PC-3 (cell line): Measurements from ENCODE around the gene PBX3. TPM values are rescaled to one million over a fixed set of nuclear protein-coding genes. Genes with fewer than 3 reads are reported as not detected.
A peak's percentile ranks its signal among the peaks of the same experiment; 100 is the strongest.

Experiments
- ATAC-seq: fragments of 200-7000 bp; cut with Tn5 transposase; 2 replicates; pipeline ENCODE4 v1.9.1; 2020; ENCODE audit warnings: mild to moderate bottlenecking, moderate library complexity
- BruUV-seq: library from RNA; stranded (reverse); fragments of 400-500 nt; replicated peaks from 2 replicates; lab custom pipeline; 2021; lab: Mats Ljungman, UMichigan
- CTCF ChIA-PET: fragments of 300-600 bp; sonication (Branson Sonifier 250); formaldehyde crosslinking; loops from one replicate; lab custom pipeline; 2022; ENCODE audit warnings: antibody characterized with exemption; lab: Charles Lee
- POLR2A ChIA-PET: fragments of 300-600 bp; sonication (Branson Sonifier 250); formaldehyde crosslinking; loops from one replicate; lab custom pipeline; 2022; ENCODE audit warnings: antibody characterized with exemption; ENCODE audit not compliant: unreplicated experiment; lab: Charles Lee
- DNase-seq: peaks from one replicate; pipeline ENCODE4 v3.0.0-alpha.2; 2015
- H2AFZ ChIP-seq: fragments of 300-600 bp; sonication (generic); 2 replicates; pipeline ENCODE4 v1.6.0; 2016; ENCODE audit warnings: antibody characterized with exemption, low read length
- H3F3A ChIP-seq: fragments of 300-600 bp; sonication (generic); one replicate; pipeline ENCODE4 v1.6.0; 2017; ENCODE audit warnings: antibody characterized with exemption, low read length, control low read depth, mild to moderate bottlenecking; ENCODE audit not compliant: unreplicated experiment
- H3K27ac ChIP-seq: fragments of 300-600 bp; sonication (generic); 2 replicates; pipeline ENCODE4 v1.5.1; 2016; ENCODE audit warnings: mild to moderate bottlenecking, low read length
- H3K27me3 ChIP-seq: fragments of 300-600 bp; sonication (generic); 2 replicates; pipeline ENCODE4 v1.6.1; 2016; ENCODE audit warnings: low read length, mixed read lengths
- H3K36me3 ChIP-seq: fragments of 300-600 bp; sonication (generic); 2 replicates; pipeline ENCODE4 v1.6.1; 2016; ENCODE audit warnings: low read depth, mixed run types, low read length, mixed read lengths
- H3K4me1 ChIP-seq: fragments of 300-600 bp; sonication (generic); 2 replicates; pipeline ENCODE4 v1.5.1; 2016; ENCODE audit warnings: low read length; ENCODE audit not compliant: insufficient read depth
- H3K4me2 ChIP-seq: fragments of 300-600 bp; sonication (generic); 2 replicates; pipeline ENCODE4 v1.6.0; 2016; ENCODE audit warnings: low read length
- H3K4me3 ChIP-seq: fragments of 300-600 bp; sonication (generic); 2 replicates; pipeline ENCODE4 v1.5.1; 2016; ENCODE audit warnings: mild to moderate bottlenecking, low read length, mixed read lengths
- H3K79me2 ChIP-seq: fragments of 300-600 bp; sonication (generic); 2 replicates; pipeline ENCODE4 v1.6.1; 2017; ENCODE audit warnings: low read length, mixed read lengths
- H3K9ac ChIP-seq: fragments of 300-600 bp; sonication (generic); 2 replicates; pipeline ENCODE4 v1.6.0; 2016; ENCODE audit warnings: mild to moderate bottlenecking, low read length
- H3K9me2 ChIP-seq: fragments of 300-600 bp; sonication (generic); replicated peaks from 2 replicates; pipeline ENCODE4 v1.6.1; 2016; ENCODE audit warnings: mixed run types, low read length, mixed read lengths
- H3K9me3 ChIP-seq: fragments of 300-600 bp; sonication (generic); 2 replicates; pipeline ENCODE4 v1.6.1; 2016; ENCODE audit warnings: low read length, mixed read lengths
- H4K20me1 ChIP-seq: fragments of 300-600 bp; sonication (generic); 2 replicates; pipeline ENCODE4 v1.6.1; 2016; ENCODE audit warnings: low read length, mixed read lengths
- EZH2 ChIP-seq: fragments of 300-600 bp; sonication (generic); IDR thresholded peaks from one replicate; pipeline ENCODE4 v1.6.1; 2017; ENCODE audit warnings: antibody characterized with exemption, mild to moderate bottlenecking, low read length; ENCODE audit not compliant: unreplicated experiment
- EZH2phosphoT487 ChIP-seq: fragments of 300-600 bp; sonication (generic); IDR thresholded peaks from 2 replicates; pipeline ENCODE4 v1.6.1; 2018; ENCODE audit warnings: mild to moderate bottlenecking, antibody characterized with exemption, low read length, borderline replicate concordance
- intact Hi-C: fragments of 100-400 bp; cut with micrococcal nuclease; formaldehyde crosslinking; loops from 2 replicates; pipeline ENCODE4 v1.9.0; 2023
- total RNA-seq: library from RNA; depleted of rRNA; stranded (reverse); fragments of >200 nt; gene quantifications from 2 replicates; pipeline ENCODE4 v1.2.3, GENCODE V29; 2014
- TF ChIP-seq, protein P1 (sequence below): fragments of 300-600 bp; sonication (generic); conservative IDR thresholded peaks from 2 replicates; pipeline ENCODE4 v1.5.1; 2017; ENCODE audit warnings: antibody characterized with exemption, low read depth, mild to moderate bottlenecking, low read length

Gene PBX3
- total RNA-seq, 1 experiment from 2014 or later, result 35.5 TPM

DNA sequence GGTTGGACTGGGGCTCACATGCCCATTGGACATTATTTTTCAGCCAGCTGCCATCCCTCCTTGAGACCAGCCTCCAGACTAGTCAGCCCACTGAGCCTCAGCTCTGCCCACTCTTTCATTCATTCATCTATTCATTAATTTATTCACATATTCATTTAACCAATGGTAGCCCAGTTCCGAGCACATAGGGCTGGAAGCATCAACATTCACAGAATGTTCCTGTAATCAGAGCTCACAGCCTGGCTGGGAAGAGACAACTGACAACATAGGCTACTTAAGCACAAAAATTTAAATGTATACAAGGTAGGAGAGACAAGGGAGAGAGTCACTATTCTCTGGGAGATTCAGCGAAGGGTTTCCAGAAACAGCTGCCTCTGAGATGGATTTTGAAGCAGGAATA lies 17.0 kb upstream of the PBX3 start:
- Histone ChIP-seq H3K9ac (no peak overlapping the region), H3K4me2 (no peak overlapping the region), H3K27me3 (no peaks in the 10 kb centered on the region), H3K9me3 (no peaks in the 10 kb centered on the region), H3K36me3 (no peaks in the 10 kb centered on the region), H3K4me3 (no peak overlapping the region), H4K20me1 (no peaks in the 10 kb centered on the region), H3K4me1 (no peaks in the 10 kb centered on the region), H3K27ac (no peak overlapping the region), H3K9me2 (no peaks in the 10 kb centered on the region), H3K79me2 (no peaks in the 10 kb centered on the region), H3F3A (no peaks in the 10 kb centered on the region), H2AFZ (no peak overlapping the region)
- no peak for TF ChIP-seq EZH2phosphoT487
- TF ChIP-seq EZH2, result no peak
- TF ChIP-seq, protein P1, sequence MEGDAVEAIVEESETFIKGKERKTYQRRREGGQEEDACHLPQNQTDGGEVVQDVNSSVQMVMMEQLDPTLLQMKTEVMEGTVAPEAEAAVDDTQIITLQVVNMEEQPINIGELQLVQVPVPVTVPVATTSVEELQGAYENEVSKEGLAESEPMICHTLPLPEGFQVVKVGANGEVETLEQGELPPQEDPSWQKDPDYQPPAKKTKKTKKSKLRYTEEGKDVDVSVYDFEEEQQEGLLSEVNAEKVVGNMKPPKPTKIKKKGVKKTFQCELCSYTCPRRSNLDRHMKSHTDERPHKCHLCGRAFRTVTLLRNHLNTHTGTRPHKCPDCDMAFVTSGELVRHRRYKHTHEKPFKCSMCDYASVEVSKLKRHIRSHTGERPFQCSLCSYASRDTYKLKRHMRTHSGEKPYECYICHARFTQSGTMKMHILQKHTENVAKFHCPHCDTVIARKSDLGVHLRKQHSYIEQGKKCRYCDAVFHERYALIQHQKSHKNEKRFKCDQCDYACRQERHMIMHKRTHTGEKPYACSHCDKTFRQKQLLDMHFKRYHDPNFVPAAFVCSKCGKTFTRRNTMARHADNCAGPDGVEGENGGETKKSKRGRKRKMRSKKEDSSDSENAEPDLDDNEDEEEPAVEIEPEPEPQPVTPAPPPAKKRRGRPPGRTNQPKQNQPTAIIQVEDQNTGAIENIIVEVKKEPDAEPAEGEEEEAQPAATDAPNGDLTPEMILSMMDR, result no peak
- ChIA-PET POLR2A (no interaction called here), CTCF (no interaction called here)
- intact Hi-C loops, result no loop called here
- no peak for DNase-seq
- no peak for ATAC-seq
- BruUV-seq, result no TSS peak

DNA sequence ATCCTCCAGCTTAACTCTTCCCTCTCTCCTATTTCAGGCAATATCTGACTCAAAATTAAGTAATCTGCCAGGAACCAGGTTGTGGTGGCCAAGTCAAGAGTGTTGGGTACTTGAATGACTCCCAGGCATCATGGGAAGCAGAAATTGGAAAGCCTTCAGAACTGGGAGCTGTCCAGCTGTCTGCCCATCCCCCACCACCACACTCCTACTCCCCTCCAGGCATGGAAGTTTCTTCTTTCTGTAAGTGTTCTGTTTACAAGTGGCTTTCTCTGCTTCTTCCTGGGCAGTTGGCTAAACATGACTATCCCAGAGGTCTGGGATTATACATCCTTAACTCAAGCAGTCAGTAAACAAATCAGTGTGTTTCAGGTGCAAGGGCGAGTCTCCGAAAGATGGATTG lies 14.6 kb upstream of the PBX3 start:
- BruUV-seq, result no TSS peak
- no peak overlapping the region for H3K4me2 ChIP-seq
- no peaks in the 10 kb centered on the region for H4K20me1 ChIP-seq
- H3K27me3 ChIP-seq, result no peaks in the 10 kb centered on the region
- H3K4me3 ChIP-seq, result no peak overlapping the region
- H3K4me1 ChIP-seq, result no peaks in the 10 kb centered on the region
- ChIA-PET CTCF (no interaction called here), POLR2A (no interaction called here)
- H3K9ac ChIP-seq, result no peak overlapping the region
- intact Hi-C loops, result no loop called here
- no peaks in the 10 kb centered on the region for H3K79me2 ChIP-seq
- DNase-seq (peak; percentile 8), ATAC-seq (no peak)
- TF ChIP-seq, protein P1, result no peak
- TF ChIP-seq EZH2phosphoT487 (no peak), EZH2 (no peak)
- no peaks in the 10 kb centered on the region for H3K9me2 ChIP-seq
- no peak overlapping the region for H3K27ac ChIP-seq
- no peaks in the 10 kb centered on the region for H3F3A ChIP-seq
- no peaks in the 10 kb centered on the region for H3K36me3 ChIP-seq
- no peaks in the 10 kb centered on the region for H3K9me3 ChIP-seq
- H2AFZ ChIP-seq, result no peak overlapping the region

DNA sequence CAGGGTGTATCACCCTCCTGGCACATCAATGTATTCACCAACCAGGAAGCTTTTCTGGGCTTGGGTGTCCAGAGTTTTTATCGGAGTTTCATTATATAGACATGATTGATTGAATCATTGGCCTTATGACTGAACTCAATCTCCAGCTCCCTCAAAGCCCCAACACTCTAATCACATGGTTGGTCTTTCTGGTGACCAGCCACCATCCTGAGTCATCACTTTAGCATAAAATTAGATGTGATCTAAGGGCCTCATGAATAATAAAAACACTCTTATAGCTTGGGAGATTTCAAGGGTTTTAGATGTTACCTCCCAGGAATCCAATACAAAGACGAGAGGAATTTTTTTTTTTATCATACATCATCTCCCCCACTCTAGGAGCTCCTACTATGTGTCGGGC lies 7.7 kb upstream of the PBX3 start:
- POLR2A ChIA-PET, result interaction anchor here (0.6 kb wide), 1 partner anchor 432 kb away, joined by 5 read pairs; no protein-coding TSS in a partner anchor
- no TSS peak for BruUV-seq
- Histone ChIP-seq H3K4me1 (peaks cover 3% of the 10 kb centered on the region; the same call in 1 of the 2 replicates), H3K4me3 (no peak overlapping the region), H3K9me3 (no peaks in the 10 kb centered on the region), H4K20me1 (no peaks in the 10 kb centered on the region), H3F3A (no peaks in the 10 kb centered on the region), H3K27ac (no peak overlapping the region), H2AFZ (no peak overlapping the region), H3K79me2 (no peaks in the 10 kb centered on the region), H3K27me3 (no peaks in the 10 kb centered on the region), H3K9ac (no peak overlapping the region), H3K9me2 (no peaks in the 10 kb centered on the region), H3K36me3 (no peaks in the 10 kb centered on the region), H3K4me2 (no peak overlapping the region)
- ATAC-seq, result no peak
- TF ChIP-seq, protein P1, result no peak
- TF ChIP-seq EZH2 (no peak), EZH2phosphoT487 (no peak)
- intact Hi-C loops, result no loop called here
- DNase-seq, result no peak
- CTCF ChIA-PET, result no interaction called here
